ENCODE measurements around the gene LARP4.

The LARP4 gene

DNA sequence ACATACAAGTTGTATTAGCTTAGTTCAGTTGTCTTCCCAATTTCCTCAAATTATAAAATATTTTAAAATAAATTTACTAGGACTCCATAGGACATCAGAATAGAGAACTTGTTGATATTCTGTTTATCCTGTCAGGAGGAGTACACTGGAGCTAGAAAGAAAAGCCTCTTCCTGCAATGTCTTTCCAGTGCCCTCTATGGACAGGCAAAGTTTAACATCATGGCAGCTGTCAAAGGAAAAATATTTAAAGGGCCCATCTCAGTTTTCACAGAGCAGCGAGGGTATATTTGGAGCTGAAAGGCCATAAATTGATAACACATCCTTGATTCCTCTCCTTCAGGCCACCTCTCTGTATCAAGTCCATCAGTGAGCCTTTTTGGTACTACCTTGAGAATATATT, 123.1 kb downstream of the LARP4 start:
- DNase-seq (ENCODE audit: low read depth in 3 of 3, low spot score in 1 of 3): no peak

DNA sequence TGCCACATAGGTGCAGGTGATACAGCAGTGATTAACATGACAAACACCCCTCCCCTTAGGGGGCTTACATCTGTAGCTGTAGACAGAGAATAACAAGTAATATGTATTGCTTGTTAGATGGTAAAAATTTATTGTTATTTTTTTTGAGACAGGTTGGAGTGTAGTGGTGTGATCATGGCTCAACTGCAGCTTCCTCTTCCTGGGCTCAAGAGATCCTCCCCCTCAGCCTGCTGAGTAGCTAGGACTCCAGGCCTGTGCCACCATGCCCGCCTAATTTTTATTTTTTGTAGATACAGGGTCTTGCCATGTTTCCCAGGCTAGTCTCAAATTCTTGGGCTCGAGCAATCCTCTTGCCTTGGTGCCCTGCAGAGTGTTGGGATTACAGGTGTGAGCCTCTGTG, 123.9 kb downstream of the LARP4 start:
- DNase-seq (ENCODE audit: low read depth in 3 of 3, low spot score in 1 of 3): no peak

DNA sequence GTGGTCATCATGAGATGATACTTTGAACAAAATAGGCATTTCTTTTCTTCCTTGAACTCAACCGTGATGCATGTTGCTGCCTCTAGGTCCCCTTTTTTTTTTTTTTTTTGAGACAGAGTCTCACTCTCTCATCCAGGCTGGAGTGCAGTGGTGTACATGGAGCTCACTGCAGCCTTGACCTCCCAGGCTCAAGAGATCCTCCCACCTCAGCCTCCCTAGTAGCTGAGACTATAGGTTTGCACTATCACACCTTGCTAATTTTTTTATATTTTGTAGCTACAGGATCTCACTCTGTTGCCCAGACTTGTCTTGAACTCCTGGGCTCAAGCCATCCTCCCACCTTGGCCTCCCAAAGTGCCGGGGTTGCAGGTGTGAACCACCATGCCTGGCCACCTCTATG, 124.7 kb downstream of the LARP4 start:
- DNase-seq (ENCODE audit: low read depth in 3 of 3, low spot score in 1 of 3): no peak

DNA sequence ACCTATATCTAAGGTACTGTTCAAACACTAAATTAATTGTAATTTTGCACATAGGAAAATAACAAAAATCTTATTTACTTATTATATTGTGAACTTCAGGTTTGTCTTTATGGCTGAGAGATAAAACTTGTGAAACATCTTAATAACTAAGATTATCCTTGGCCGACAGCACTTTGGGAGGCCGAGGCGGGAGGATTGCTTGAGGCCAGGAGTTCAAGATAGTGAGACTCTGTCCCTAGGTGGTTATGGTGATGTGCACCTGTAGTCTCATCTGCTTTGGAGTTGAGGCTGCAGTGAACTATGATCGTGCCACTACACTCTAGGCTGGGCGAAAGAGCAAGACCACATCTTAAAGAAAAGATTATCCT, 126.7 kb downstream of the LARP4 start:
- DNase-seq (ENCODE audit: low read depth in 3 of 3, low spot score in 1 of 3): no peak

DNA sequence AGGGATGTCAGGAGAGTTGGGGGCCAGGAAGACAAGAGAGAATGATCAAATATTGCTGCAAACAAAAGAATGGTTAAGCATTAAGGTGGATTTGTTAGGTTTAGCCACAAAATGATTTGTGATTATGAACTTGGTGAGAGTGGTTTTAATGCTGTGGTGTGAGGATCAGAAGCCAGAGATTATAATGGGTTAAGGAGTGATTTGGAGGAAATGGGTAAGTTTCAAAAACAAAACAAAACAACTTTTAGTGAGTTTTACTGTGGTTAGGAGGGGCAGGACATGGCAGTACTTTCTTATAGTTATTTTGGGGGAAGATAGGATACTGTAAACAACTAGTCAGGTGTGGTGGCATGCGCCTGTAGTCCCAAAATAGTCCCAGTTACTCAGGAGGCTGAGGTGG, 128.1 kb downstream of the LARP4 start:
- DNase-seq (ENCODE audit: low read depth in 3 of 3, low spot score in 1 of 3): no peak

DNA sequence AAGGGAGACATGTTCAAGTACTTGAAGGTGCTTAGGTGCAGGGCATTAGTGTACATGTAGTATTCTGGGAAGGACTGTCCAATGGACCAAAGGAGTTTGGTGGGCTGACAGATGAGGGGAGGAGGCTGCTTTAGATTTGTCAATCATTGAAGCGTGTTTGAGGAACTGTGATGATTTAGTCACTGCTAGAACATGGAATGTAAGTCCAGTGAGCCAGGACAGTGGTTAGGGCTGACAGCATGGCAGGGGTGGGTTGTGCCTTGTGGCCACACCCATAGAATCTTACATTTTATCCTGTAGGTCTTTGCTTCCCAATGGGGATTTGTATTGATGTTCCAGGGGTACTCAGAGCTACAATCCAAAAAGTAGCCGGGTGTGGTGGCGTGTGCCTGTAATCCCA, 128.7 kb downstream of the LARP4 start:
- no peak for DNase-seq (ENCODE audit: low read depth in 3 of 3, low spot score in 1 of 3)

Measured in stimulated activated CD4-positive, alpha-beta T cell treated with anti-CD3 and anti-CD28 coated beads, TNF-alpha, amount 100 ng/mL, for 1 hour (primary cell).